Vagina (tissue), 2 donors: ENCODE results near the gene LSM6.

Source experiments
- CTCF ChIP-seq, 3 experiments: fragments of 450-650 bp in 2 of 3; fragments of 200-600 bp in 1 of 3; sonication (generic) in 1 of 3; IDR thresholded peaks; one replicate each; pipeline ENCODE4 v1.5.1; 2017 to 2019; ENCODE audit warnings: antibody characterized with exemption in 3 of 3, mild to moderate bottlenecking in 2 of 3, moderate library complexity in 2 of 3
- POLR2A ChIP-seq, 2 donors: fragments of 450-650 bp; IDR thresholded peaks; one replicate each; pipeline ENCODE4 v1.6.1; 2017; ENCODE audit warnings: antibody characterized with exemption in 2 of 2, mild to moderate bottlenecking in 2 of 2, moderate library complexity in 2 of 2

GRCh38 chr4:146236216-146236615, 60.7 kb downstream of the LSM6 start:
- TF ChIP-seq CTCF (IDR thresholded peaks at IDR 0.05) (no peak), POLR2A (IDR thresholded peaks at IDR 0.05) (no peak)
